Panc1 (cell line): ENCODE results near the gene PLBD2. TPM values are rescaled to one million over a fixed set of nuclear protein-coding genes. Genes with fewer than 3 reads are reported as not detected.

Experiments used
- ATAC-seq: fragments of 200-7000 bp; cut with Tn5 transposase; 2 replicates; pipeline ENCODE4 v1.9.1; 2020; ENCODE audit warnings: mild to moderate bottlenecking, moderate library complexity
- BruUV-seq: library from RNA; stranded (reverse); fragments of 400-500 nt; replicated peaks from 2 replicates; lab custom pipeline; 2021; lab: Mats Ljungman, UMichigan
- CTCF ChIA-PET: fragments of 300-600 bp; sonication (Branson Sonifier 250); formaldehyde crosslinking; loops from one replicate; lab custom pipeline; 2022; ENCODE audit warnings: antibody characterized with exemption; lab: Charles Lee
- POLR2A ChIA-PET: fragments of 300-600 bp; sonication (Branson Sonifier 250); formaldehyde crosslinking; loops from one replicate; lab custom pipeline; 2022; ENCODE audit warnings: antibody characterized with exemption; lab: Charles Lee
- DNase-seq: peaks from one replicate; pipeline ENCODE4 v3.0.0-alpha.2; 2010; ENCODE audit warnings: low read depth, low spot score
- H3K27ac ChIP-seq: 2 replicates; pipeline ENCODE4 v1.5.1; 2011; ENCODE audit warnings: mild to moderate bottlenecking, low read length, inconsistent platforms
- H3K27me3 ChIP-seq: fragments of 200-500 bp; sonication (Bioruptor generic); 2 replicates; pipeline ENCODE4 v1.6.0; 2014; ENCODE audit warnings: low read length, inconsistent platforms; ENCODE audit not compliant: control insufficient read depth, insufficient read depth
- H3K36me3 ChIP-seq: fragments of 200-500 bp; sonication (Bioruptor generic); 2 replicates; pipeline ENCODE4 v1.5.1; 2014; ENCODE audit warnings: inconsistent platforms, mild to moderate bottlenecking, low read length, moderate library complexity; ENCODE audit not compliant: control insufficient read depth, insufficient read depth
- H3K4me1 ChIP-seq: 2 replicates; pipeline ENCODE4 v1.5.1; 2011; ENCODE audit warnings: inconsistent platforms, mild to moderate bottlenecking, low read length, moderate library complexity; ENCODE audit not compliant: control insufficient read depth, insufficient read depth
- H3K4me3 ChIP-seq, 2 experiments: 2 replicates each; pipeline ENCODE4 v1.5.1; 2011 to 2012; ENCODE audit warnings: low read depth in 2 of 2, low read length in 2 of 2, mild to moderate bottlenecking in 2 of 2, inconsistent platforms in 1 of 2, moderate library complexity in 1 of 2
- H3K9me3 ChIP-seq: fragments of 200-500 bp; sonication (Bioruptor generic); 2 replicates; pipeline ENCODE4 v1.5.1; 2014; ENCODE audit warnings: low read depth, mild to moderate bottlenecking, inconsistent platforms, low read length, moderate library complexity; ENCODE audit not compliant: control insufficient read depth, insufficient read depth
- POLR2AphosphoS5 ChIP-seq: IDR thresholded peaks from 2 replicates; pipeline ENCODE4 v1.6.1; 2012; ENCODE audit warnings: mild to moderate bottlenecking, low read depth, low read length, moderate library complexity
- SIN3A ChIP-seq: IDR thresholded peaks from 2 replicates; pipeline ENCODE4 v1.6.1; 2012; ENCODE audit warnings: low read depth, mild to moderate bottlenecking, low read length, moderate library complexity, borderline replicate concordance; ENCODE audit not compliant: insufficient read depth
- TCF7L2 ChIP-seq: IDR thresholded peaks from 2 replicates; pipeline ENCODE4 v1.6.1; 2011; ENCODE audit warnings: mild to moderate bottlenecking, low read depth, low read length, inconsistent platforms
- in situ Hi-C: cut with HindIII; loops from 2 replicates; pipeline ENCODE4 v1.10.0; 2016; ENCODE audit warnings: low sequenced_read_pairs, low pct_unique_long_range_greater_than_20kb
- intact Hi-C: fragments of 100-400 bp; cut with micrococcal nuclease; formaldehyde crosslinking; loops from one replicate; pipeline ENCODE4 v1.10.0; 2022; ENCODE audit not compliant: unreplicated experiment
- total RNA-seq: library from RNA; stranded (reverse); gene quantifications from one replicate; pipeline ENCODE4 v1.2.1, GENCODE V29; 2021; ENCODE audit not compliant: unreplicated experiment
- TF ChIP-seq, protein P1 (sequence below): fragments of 450-650 bp; IDR thresholded peaks from 2 replicates; pipeline ENCODE4 v1.5.1; 2017; ENCODE audit warnings: mild to moderate bottlenecking
- TF ChIP-seq, protein P2 (sequence below), 2 experiments: IDR thresholded peaks; 2 replicates each; pipeline ENCODE4 v1.6.1; 2011 to 2012; ENCODE audit warnings: low read depth in 2 of 2, control low read depth in 1 of 2, low read length in 1 of 2, mild to moderate bottlenecking in 1 of 2, moderate library complexity in 1 of 2; ENCODE audit not compliant: insufficient read depth in 1 of 2

The PLBD2 gene
- total RNA-seq, 1 experiment from 2014 or later, result 69.7 TPM

DNA sequence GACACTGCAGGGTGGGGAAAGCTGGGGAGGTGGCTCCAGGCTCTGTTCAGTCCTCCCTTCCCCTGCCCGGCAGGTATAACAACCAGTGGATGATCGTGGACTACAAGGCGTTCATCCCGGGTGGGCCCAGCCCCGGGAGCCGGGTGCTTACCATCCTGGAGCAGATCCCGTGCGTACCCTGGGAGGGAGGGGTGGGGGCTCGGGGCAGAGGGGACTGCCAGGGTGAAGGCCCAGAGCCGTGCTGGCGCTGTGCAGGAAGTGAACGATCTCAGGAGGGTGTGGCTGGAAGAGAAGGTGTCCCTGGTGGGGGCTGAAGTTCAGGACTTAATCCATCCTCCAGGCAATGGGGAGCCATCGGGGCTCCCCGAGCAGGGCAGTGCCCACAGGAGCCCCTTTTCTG lies 26.4 kb downstream of the PLBD2 start:
- POLR2A ChIA-PET, result interaction anchor here (0.6 kb wide), 1 partner anchor 38 kb away, joined by 3 read pairs; no protein-coding TSS in a partner anchor
- H3K36me3 ChIP-seq, result no peaks in the 10 kb centered on the region
- H3K4me1 ChIP-seq, result no peaks in the 10 kb centered on the region
- no peak overlapping the region for H3K27ac ChIP-seq
- H3K27me3 ChIP-seq, result no peaks in the 10 kb centered on the region
- no peak overlapping the region for H3K4me3 ChIP-seq
- H3K9me3 ChIP-seq, result no peaks in the 10 kb centered on the region
- no peak for DNase-seq
- intact Hi-C loops, result no loop called here
- in situ Hi-C loops, result no loop called here
- no TSS peak for BruUV-seq
- no peak for ATAC-seq
- TF ChIP-seq POLR2AphosphoS5 (no peak), TCF7L2 (no peak), SIN3A (no peak)
- TF ChIP-seq, protein P1, sequence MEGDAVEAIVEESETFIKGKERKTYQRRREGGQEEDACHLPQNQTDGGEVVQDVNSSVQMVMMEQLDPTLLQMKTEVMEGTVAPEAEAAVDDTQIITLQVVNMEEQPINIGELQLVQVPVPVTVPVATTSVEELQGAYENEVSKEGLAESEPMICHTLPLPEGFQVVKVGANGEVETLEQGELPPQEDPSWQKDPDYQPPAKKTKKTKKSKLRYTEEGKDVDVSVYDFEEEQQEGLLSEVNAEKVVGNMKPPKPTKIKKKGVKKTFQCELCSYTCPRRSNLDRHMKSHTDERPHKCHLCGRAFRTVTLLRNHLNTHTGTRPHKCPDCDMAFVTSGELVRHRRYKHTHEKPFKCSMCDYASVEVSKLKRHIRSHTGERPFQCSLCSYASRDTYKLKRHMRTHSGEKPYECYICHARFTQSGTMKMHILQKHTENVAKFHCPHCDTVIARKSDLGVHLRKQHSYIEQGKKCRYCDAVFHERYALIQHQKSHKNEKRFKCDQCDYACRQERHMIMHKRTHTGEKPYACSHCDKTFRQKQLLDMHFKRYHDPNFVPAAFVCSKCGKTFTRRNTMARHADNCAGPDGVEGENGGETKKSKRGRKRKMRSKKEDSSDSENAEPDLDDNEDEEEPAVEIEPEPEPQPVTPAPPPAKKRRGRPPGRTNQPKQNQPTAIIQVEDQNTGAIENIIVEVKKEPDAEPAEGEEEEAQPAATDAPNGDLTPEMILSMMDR, result no peak
- TF ChIP-seq, protein P2, sequence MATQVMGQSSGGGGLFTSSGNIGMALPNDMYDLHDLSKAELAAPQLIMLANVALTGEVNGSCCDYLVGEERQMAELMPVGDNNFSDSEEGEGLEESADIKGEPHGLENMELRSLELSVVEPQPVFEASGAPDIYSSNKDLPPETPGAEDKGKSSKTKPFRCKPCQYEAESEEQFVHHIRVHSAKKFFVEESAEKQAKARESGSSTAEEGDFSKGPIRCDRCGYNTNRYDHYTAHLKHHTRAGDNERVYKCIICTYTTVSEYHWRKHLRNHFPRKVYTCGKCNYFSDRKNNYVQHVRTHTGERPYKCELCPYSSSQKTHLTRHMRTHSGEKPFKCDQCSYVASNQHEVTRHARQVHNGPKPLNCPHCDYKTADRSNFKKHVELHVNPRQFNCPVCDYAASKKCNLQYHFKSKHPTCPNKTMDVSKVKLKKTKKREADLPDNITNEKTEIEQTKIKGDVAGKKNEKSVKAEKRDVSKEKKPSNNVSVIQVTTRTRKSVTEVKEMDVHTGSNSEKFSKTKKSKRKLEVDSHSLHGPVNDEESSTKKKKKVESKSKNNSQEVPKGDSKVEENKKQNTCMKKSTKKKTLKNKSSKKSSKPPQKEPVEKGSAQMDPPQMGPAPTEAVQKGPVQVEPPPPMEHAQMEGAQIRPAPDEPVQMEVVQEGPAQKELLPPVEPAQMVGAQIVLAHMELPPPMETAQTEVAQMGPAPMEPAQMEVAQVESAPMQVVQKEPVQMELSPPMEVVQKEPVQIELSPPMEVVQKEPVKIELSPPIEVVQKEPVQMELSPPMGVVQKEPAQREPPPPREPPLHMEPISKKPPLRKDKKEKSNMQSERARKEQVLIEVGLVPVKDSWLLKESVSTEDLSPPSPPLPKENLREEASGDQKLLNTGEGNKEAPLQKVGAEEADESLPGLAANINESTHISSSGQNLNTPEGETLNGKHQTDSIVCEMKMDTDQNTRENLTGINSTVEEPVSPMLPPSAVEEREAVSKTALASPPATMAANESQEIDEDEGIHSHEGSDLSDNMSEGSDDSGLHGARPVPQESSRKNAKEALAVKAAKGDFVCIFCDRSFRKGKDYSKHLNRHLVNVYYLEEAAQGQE (IDR thresholded peaks at IDR 0.05; ENCODE audit: insufficient read depth in 1 of 2, low read depth in 2 of 2, low read length in 1 of 2), result no peak
- CTCF ChIA-PET, result no interaction called here

DNA sequence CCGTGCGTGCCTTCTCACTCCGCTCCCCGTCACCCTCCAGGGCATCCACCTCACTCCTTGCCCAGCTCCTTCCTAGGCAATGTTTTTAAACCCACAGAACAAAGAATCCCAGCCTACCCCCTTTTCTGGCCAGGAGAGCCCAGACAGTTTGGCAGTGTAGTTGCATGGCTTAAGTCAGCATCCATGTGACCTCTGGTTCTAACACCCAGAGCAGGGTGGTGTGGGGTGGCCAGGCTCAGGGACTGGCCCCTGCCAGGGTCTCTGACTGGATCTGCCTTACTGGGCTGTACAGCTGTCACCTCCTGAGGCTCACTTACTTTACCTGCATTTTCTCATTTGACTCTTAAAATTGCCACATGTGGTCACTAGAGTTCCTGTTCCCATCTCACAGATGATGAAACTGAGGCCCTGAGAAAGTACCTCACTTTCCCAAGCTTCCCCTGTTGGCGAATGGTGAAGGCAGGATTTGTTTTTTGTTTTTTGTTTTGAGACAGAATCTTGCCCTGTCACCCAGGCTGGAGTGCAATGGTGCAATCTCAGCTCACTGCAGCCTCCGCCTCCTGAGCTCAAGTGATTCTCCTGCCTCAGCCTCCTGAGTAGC lies 27.0 kb downstream of the PLBD2 start:
- ChIA-PET CTCF (no interaction called here), POLR2A (no interaction called here)
- H3K27me3 ChIP-seq, result no peaks in the 10 kb centered on the region
- TF ChIP-seq SIN3A (no peak), POLR2AphosphoS5 (no peak), TCF7L2 (no peak)
- TF ChIP-seq, protein P1, result no peak
- TF ChIP-seq, protein P2 (IDR thresholded peaks at IDR 0.05; ENCODE audit: insufficient read depth in 1 of 2, low read depth in 2 of 2, low read length in 1 of 2), result no peak
- no peak for DNase-seq
- no peaks in the 10 kb centered on the region for H3K36me3 ChIP-seq
- ATAC-seq, result peak; percentile 58; the same call in 1 of the 2 replicates
- no peak overlapping the region for H3K27ac ChIP-seq
- no TSS peak for BruUV-seq
- H3K4me3 ChIP-seq, result no peak overlapping the region
- no peaks in the 10 kb centered on the region for H3K9me3 ChIP-seq
- in situ Hi-C loops, result no loop called here
- H3K4me1 ChIP-seq, result no peaks in the 10 kb centered on the region
- intact Hi-C loops, result no loop called here
